Aorta (tissue), 5 donors: ENCODE results near the gene MRFAP1L1. TPM values are rescaled to one million over a fixed set of nuclear protein-coding genes. Genes with fewer than 3 reads are reported as not detected.
"Not testable (repeated sequence)": the region's sequence is repeated elsewhere in the genome, so short reads cannot be mapped to it uniquely, and the experiment has no call there.

Source experiments
- ATAC-seq: fragments of 200-7000 bp; cut with Tn5 transposase; one replicate; pipeline ENCODE4 v1.9.1; 2022; ENCODE audit warnings: moderate library complexity; ENCODE audit not compliant: low FRiP score
- DNase-seq, 2 donors: peaks; one replicate each; pipeline ENCODE4 v3.0.0-alpha.2; 2020
- H3K27ac ChIP-seq, 2 donors: one replicate each; pipeline ENCODE4 v1.5.1; 2013; ENCODE audit warnings: low read length in 2 of 2, mild to moderate bottlenecking in 2 of 2, moderate library complexity in 2 of 2, control low read depth in 1 of 2, inconsistent platforms in 1 of 2, low read depth in 1 of 2
- H3K27me3 ChIP-seq, 2 donors: one replicate each; pipeline ENCODE4 v1.6.1; 2013; ENCODE audit warnings: control low read depth in 1 of 2, low read length in 1 of 2, mild to moderate bottlenecking in 1 of 2, moderate library complexity in 1 of 2; ENCODE audit not compliant: insufficient read depth in 2 of 2, control insufficient read depth in 1 of 2
- H3K36me3 ChIP-seq, 2 donors: one replicate each; pipeline ENCODE4 v1.6.1; 2013; ENCODE audit warnings: control low read depth in 1 of 2, low read length in 1 of 2, mild to moderate bottlenecking in 1 of 2; ENCODE audit not compliant: insufficient read depth in 2 of 2, control insufficient read depth in 1 of 2
- H3K4me1 ChIP-seq, 2 donors: one replicate each; pipeline ENCODE4 v1.6.1; 2013; ENCODE audit warnings: low read length in 2 of 2, control low read depth in 1 of 2, mild to moderate bottlenecking in 1 of 2, moderate library complexity in 1 of 2; ENCODE audit not compliant: insufficient read depth in 2 of 2, control insufficient read depth in 1 of 2
- H3K4me3 ChIP-seq, 2 donors: one replicate each; pipeline ENCODE4 v1.5.1; 2013; ENCODE audit warnings: low read length in 2 of 2, control low read depth in 1 of 2, mild to moderate bottlenecking in 1 of 2
- H3K9me3 ChIP-seq: one replicate; pipeline ENCODE4 v1.6.1; 2013; ENCODE audit warnings: mild to moderate bottlenecking, low read length; ENCODE audit not compliant: control insufficient read depth
- WGBS, 2 donors: extraction: QIAGEN DNeasy Blood & Tissue Kit; methylation state at CpG; one replicate each; pipeline ENCODE4 v1.1.7; 2013; 5-methylcytosine and 5-hydroxymethylcytosine counted together
- intact Hi-C, 2 donors: fragments of 100-400 bp; cut with DNase I; formaldehyde crosslinking; loops; one replicate each; pipeline versions ENCODE4 v1.14.2 to v1.15.0; 2022
- long read RNA-seq, 2 donors: library from polyadenylated mRNA; unstranded; transcript quantifications; one replicate each; pipeline ENCODE4 v2.0.0, GENCODE V29; 2020 to 2021
- polyA plus RNA-seq, 2 donors: library from polyadenylated mRNA; stranded (reverse); fragments of 200-250 nt; gene quantifications; one replicate each; pipeline ENCODE4 v1.2.3, GENCODE V29; 2013
- total RNA-seq, 2 donors: library from RNA; stranded (reverse); fragmentation: NEBNext Ultra II Directional; extraction: Animal tissue kit (Norgen Biotek cat#: 25700); gene quantifications; one replicate each; pipeline ENCODE4 v1.2.1, GENCODE V29; 2021
- donor health status: healthy with polysubstance abuse.
- donor health status: Bipolar disorder and iron deficiency.
- donor health status: DM: no; HTN: no; CAD: no.
- donor health status: DM: no; HTN: no; CAD: no.
- donor health status: DM: yes; HTN: yes; CAD: no.

The MRFAP1L1 gene
- total RNA-seq, result 10 to 100 TPM; 38.3 to 43.6 TPM
- polyA plus RNA-seq, result 10 to 100 TPM; 47.8 to 91.0 TPM
- long read RNA-seq, donor 1, transcript MRFAP1L1-202 (1 exons, 2,127 nt), result minor isoform, 19 of 266 reads
- long read RNA-seq, donor 1, transcript MRFAP1L1-201 (2 exons, 1,593 nt), result major isoform, 221 of 266 reads
- long read RNA-seq, donor 1, partial matches to known transcripts, result 0 of 266 reads
- long read RNA-seq, donor 1, other reads (novel, unspliced or antisense), result 26 of 266 reads
- long read RNA-seq, donor 2, transcript MRFAP1L1-202 (1 exons, 2,127 nt), result minor isoform, 11 of 36 reads
- long read RNA-seq, donor 2, transcript MRFAP1L1-201 (2 exons, 1,593 nt), result major isoform, 23 of 36 reads
- long read RNA-seq, donor 2, partial matches to known transcripts, result 0 of 36 reads
- long read RNA-seq, donor 2, other reads (novel, unspliced or antisense), result 2 of 36 reads

DNA sequence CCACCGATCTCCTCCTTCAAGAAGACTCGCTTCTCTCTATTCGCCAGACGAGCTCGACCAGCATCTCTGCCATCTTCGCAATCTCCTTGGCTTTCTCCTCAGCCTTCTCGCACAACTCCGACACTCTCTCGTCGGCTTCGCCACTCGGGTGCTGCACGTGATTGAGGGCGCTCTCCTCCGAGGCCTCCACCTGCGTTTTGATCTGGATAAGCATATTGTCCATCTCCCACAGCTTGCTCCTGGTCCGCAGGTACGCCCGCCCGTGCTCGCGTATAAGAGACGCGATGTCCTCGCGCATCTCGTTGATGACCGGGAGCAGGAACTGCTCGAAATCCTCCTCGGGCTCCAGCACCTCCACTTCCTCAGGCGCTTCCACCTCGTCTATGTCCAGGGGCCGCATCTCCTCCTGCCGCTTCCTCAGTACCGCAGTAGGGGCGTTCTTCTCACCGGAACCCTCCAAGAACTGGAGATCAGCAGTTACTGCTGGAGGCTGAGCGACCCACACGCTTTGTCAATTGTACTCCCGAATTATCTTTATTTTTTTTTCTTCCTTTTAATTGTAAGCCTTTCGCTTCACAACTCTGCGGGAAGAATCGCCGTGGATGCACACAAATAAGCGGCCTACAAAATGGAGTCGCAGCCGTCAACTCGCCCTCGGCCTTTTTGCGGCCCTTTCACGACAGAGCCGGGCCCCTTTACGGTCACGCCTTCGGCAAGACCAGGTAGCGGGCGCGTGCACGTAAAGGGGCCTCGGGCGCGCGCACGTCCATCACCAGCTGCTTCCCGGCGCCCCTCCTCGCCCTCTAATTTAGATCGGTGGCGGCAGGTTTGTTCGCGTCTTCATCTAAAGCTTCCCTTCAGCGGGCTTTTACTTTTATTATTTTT, at the start of gene MRFAP1L1:
Gene MRFAP1L1, minus strand, starts transcription at position 636 of the 885 bp plus-strand sequence. Its CDS starts 236 bp downstream, at position 400.
- ATAC-seq (peak; percentile 98), DNase-seq (peak; percentile 98)
- H3K27ac ChIP-seq, result peak within 1 kb of the TSS; percentile 17 to 61
- peak within 1 kb of the TSS; percentile 54 to 86 for H3K4me3 ChIP-seq
- no peaks in the 10 kb centered on the region for H3K9me3 ChIP-seq
- H3K4me1 ChIP-seq, result peaks cover 0 to 20% of the 10 kb centered on the region in 2 donors
- WGBS, 2 donors, result 0% methylated on average over 72 of the region's 72 CpGs
- no peaks in the 10 kb centered on the region for H3K36me3 ChIP-seq
- intact Hi-C loops, result loop anchor here (5.0 to 10.0 kb wide), 2 partner anchors 67 to 275 kb away; partner anchors contain the start of gene MRFAP1 (in 1 of the 2)
- no peaks in the 10 kb centered on the region for H3K27me3 ChIP-seq

DNA sequence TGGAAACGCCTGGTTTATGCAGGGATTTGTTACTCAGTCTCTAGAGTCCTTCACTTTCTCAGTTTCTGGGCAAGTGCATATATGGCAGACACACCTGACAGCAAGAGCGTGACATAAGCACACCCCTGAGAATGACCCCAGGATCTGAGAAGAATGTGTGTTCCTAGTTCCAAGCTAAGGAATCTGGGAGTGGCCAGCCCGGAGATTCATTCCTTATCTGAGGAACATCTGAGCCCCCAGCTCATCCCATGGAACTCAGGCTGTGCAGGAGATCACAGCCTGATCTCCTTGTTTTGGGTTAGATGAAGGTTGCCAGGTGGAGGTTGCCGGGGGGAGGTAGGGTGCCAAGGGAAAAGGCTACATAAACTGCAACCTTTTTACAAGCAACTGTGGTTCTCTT, 49.1 kb upstream of the MRFAP1L1 start:
- H3K4me3 ChIP-seq, result no peak overlapping the region
- ATAC-seq, result no peak
- no peaks in the 10 kb centered on the region for H3K27me3 ChIP-seq
- H3K4me1 ChIP-seq, result no peaks in the 10 kb centered on the region
- DNase-seq, result no peak
- WGBS, 2 donors, result 76 to 82% methylated on average over 4 of the region's 4 CpGs
- no peak overlapping the region for H3K27ac ChIP-seq
- intact Hi-C loops, result no loop called here
- H3K9me3 ChIP-seq, result no peaks in the 10 kb centered on the region
- H3K36me3 ChIP-seq, result no peaks in the 10 kb centered on the region

DNA sequence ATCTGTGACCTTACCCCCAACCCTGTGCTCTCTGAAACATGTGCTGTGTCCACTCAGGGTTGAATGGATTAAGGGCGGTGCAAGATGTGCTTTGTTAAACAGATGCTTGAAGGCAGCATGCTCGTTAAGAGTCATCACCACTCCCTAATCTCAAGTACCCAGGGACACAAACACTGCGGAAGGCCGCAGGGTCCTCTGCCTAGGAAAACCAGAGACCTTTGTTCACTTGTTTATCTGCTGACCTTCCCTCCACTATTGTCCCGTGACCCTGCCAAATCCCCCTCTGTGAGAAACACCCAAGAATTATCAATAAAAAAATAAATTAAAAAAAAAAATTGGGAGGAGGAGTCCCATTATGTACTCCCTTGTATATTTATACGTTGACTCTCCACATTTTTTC, 46.7 kb upstream of the MRFAP1L1 start:
- H3K4me3 ChIP-seq, ATAC-seq, H3K27ac ChIP-seq, intact Hi-C loops, H3K9me3 ChIP-seq, H3K4me1 ChIP-seq, H3K27me3 ChIP-seq, DNase-seq, H3K36me3 ChIP-seq: not testable (repeated sequence)
- 69 to 75% methylated on average over 2 of the region's 6 CpGs for WGBS, 2 donors

DNA sequence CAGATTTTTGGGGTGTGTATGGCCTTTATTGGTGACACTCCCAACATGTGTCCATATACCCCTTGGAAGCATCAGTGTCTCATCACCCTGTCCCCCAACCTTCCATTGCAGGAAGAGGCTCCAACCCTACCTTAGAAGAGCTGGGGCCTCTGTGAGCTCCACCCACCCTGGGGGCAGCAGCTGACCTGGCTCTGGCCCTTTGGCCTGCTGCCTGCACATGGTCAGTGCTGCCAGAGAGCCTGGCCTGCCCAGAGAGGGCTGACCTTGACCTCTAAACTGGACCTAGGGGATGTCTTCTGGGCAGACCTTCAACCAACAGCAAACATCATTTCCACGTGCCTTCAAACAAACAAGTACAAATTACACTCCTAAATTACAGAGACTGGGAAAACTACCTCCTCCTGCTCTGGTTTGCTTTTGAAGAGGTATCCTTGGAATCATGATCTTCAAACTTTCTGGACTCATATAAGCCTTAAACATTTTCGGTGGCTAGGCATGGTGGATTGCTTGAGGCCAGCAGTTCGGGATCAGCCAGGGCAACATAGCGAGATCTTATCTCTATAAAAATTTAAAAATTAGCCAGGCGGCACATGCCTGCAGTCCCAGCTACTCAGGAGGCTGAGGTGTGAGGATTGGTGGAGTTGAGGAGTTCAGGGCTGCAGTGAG, 45.6 kb upstream of the MRFAP1L1 start:
- intact Hi-C loops, result no loop called here
- DNase-seq, result no peak
- WGBS, 2 donors, result 80 to 84% methylated on average over 5 of the region's 5 CpGs

DNA sequence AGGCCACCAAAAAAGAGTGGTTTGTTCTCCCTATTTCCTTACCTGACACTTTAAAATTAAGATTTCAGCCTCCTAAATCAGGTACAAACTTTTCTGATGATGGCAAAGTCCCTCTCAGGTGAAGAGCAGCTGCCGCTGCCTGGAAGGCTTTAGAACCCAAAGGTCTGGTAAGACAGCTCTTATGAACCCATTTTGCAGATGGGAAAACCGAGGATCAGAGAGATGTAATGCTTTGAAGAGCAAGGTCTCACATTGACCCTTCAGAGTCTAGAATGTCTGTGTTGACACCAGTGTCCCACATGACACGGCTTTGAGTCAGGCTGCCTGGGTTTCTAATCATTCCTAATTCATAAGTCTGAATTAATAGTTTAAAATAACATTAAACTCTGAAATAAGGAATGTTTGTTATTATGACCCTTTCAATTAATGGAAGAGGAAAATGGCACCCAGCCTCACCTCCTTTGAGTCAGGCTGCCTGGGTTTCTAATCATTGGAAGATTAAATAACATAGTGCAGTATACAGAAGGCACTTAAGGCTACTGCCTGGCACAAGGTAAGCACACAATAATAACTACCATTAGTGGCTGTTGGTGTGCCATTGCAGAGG, 44.9 kb upstream of the MRFAP1L1 start:
- 92 to 97% methylated on average over 3 of the region's 3 CpGs for WGBS, 2 donors
- intact Hi-C loops, result no loop called here

More for the DNA sequence above, 45.6 kb upstream of the MRFAP1L1 start:
- no peaks in the 10 kb centered on the region for H3K9me3 ChIP-seq
- no peaks in the 10 kb centered on the region for H3K27me3 ChIP-seq
- H3K36me3 ChIP-seq, result no peaks in the 10 kb centered on the region
- no peaks in the 10 kb centered on the region for H3K4me1 ChIP-seq
- no peak for ATAC-seq
- H3K4me3 ChIP-seq, result no peak overlapping the region
- H3K27ac ChIP-seq, result no peak overlapping the region

DNA sequence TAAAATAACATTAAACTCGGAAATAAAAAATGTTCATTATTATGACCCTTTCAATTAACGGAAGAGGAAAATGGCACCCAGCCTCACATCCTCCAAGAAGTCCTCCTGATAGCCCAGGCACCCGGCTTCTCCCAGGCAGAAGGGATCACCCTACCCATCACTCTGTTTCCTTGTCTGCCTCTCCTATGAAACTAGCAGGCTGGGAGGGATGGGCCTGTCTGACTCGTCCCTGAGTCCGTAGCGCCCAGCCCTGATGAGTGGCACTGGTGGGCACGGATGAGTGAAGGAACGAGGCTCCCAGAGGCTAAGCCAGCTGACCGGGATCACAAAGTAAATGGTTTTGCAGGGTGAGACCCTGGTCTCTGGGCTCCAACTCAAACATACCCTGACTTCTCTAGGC, 44.2 kb upstream of the MRFAP1L1 start:
- 82 to 92% methylated on average over 9 of the region's 9 CpGs for WGBS, 2 donors
- Histone ChIP-seq H3K4me3 (no peak overlapping the region), H3K36me3 (no peaks in the 10 kb centered on the region), H3K4me1 (no peaks in the 10 kb centered on the region), H3K9me3 (no peaks in the 10 kb centered on the region), H3K27ac (no peak overlapping the region), H3K27me3 (no peaks in the 10 kb centered on the region)
- no peak for DNase-seq
- intact Hi-C loops, result no loop called here
- ATAC-seq, result no peak

More for the DNA sequence above, 44.9 kb upstream of the MRFAP1L1 start:
- Histone ChIP-seq H3K9me3 (no peaks in the 10 kb centered on the region), H3K4me3 (no peak overlapping the region), H3K4me1 (no peaks in the 10 kb centered on the region), H3K27me3 (no peaks in the 10 kb centered on the region), H3K36me3 (no peaks in the 10 kb centered on the region), H3K27ac (no peak overlapping the region)
- DNase-seq (no peak), ATAC-seq (no peak)

DNA sequence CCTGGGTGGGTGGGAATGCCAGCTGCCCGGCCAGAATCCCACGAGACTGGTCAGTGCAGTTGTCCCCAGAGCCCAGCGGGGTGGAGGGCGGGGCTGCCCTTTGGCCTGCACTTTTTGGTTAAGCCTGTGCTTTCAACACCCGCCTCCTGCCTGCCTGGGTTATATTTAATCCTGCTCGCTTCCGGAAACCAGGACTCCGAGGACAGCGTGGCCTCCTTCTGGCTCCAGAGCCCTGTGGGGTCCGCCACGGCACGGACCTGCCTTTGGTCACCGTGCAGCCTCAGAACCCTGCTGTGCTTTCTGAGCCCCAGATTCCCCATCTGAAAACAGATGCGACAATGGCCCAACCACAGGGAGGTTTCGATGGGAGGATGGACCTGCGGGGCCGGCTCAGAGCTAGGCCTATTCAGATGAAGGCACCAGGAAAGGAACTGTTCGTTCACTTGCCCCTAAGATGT, 43.5 kb upstream of the MRFAP1L1 start:
- Histone ChIP-seq H3K4me3 (no peak overlapping the region), H3K27me3 (no peaks in the 10 kb centered on the region), H3K4me1 (no peaks in the 10 kb centered on the region), H3K9me3 (no peaks in the 10 kb centered on the region), H3K27ac (no peak overlapping the region), H3K36me3 (no peaks in the 10 kb centered on the region)
- DNase-seq (peak in 1 of 2 donors; percentile 78), ATAC-seq (no peak)
- WGBS, 2 donors, result 86 to 87% methylated on average over 18 of the region's 18 CpGs
- intact Hi-C loops, result no loop called here

DNA sequence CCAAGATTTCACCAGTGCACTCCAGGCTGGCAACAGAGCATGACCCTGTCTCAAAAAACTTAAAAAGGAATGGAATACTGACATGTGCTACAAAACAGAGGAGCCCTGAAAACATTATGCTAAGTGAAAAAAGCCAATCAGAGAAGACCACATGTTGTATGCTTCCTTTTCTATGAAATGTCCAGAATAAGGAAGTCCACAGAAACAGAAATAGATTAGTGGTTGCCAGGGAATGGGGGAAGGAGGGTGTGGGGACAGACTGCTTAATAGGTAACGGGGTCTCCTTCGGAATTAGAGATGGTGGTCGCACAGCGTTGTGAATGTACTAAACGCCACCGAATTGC, 42.8 kb upstream of the MRFAP1L1 start:
- no peak for ATAC-seq
- Histone ChIP-seq H3K36me3 (no peaks in the 10 kb centered on the region), H3K4me3 (no peak overlapping the region), H3K9me3 (no peaks in the 10 kb centered on the region), H3K27ac (no peak overlapping the region), H3K4me1 (peaks cover 0 to 3% of the 10 kb centered on the region in 2 donors), H3K27me3 (no peaks in the 10 kb centered on the region)
- intact Hi-C loops, result no loop called here
- no peak for DNase-seq
- 88 to 91% methylated on average over 6 of the region's 6 CpGs for WGBS, 2 donors
